GM23248 (cell line): Measurements from ENCODE around the gene PLIN5. TPM values are rescaled to one million over a fixed set of nuclear protein-coding genes. Genes with fewer than 3 reads are reported as not detected.

Experiments used
- DNase-seq: peaks from one replicate; pipeline ENCODE4 v3.0.0-alpha.2; 2015
- H2AFZ ChIP-seq: fragments of 200-600 bp; sonication (generic); 2 replicates; pipeline ENCODE4 v1.6.1; 2016; ENCODE audit warnings: antibody characterized with exemption
- H3F3A ChIP-seq: fragments of 200-600 bp; sonication (generic); 2 replicates; pipeline ENCODE4 v1.6.1; 2016; ENCODE audit warnings: mild to moderate bottlenecking, antibody characterized with exemption, mixed run types; ENCODE audit not compliant: insufficient read depth
- H3K27ac ChIP-seq: fragments of 200-600 bp; sonication (generic); 2 replicates; pipeline ENCODE4 v1.5.1; 2016; ENCODE audit warnings: mild to moderate bottlenecking
- H3K27me3 ChIP-seq: fragments of 200-600 bp; sonication (generic); replicated peaks from 2 replicates; pipeline ENCODE4 v1.6.1; 2016; ENCODE audit warnings: mild to moderate bottlenecking; ENCODE audit not compliant: insufficient read depth
- H3K36me3 ChIP-seq: fragments of 200-600 bp; sonication (generic); 2 replicates; pipeline ENCODE4 v1.6.1; 2016; ENCODE audit warnings: low read depth, mild to moderate bottlenecking
- H3K4me1 ChIP-seq: fragments of 200-600 bp; sonication (generic); 2 replicates; pipeline ENCODE4 v1.6.1; 2016; ENCODE audit warnings: mild to moderate bottlenecking; ENCODE audit not compliant: insufficient read depth
- H3K4me2 ChIP-seq: fragments of 200-600 bp; sonication (generic); one replicate; pipeline ENCODE4 v1.6.1; 2016; ENCODE audit warnings: mild to moderate bottlenecking; ENCODE audit not compliant: unreplicated experiment
- H3K4me3 ChIP-seq: fragments of 200-600 bp; sonication (generic); 2 replicates; pipeline ENCODE4 v1.5.1; 2016; ENCODE audit warnings: mild to moderate bottlenecking
- H3K79me2 ChIP-seq: fragments of 200-600 bp; sonication (generic); 2 replicates; pipeline ENCODE4 v1.6.1; 2016; ENCODE audit warnings: mild to moderate bottlenecking; ENCODE audit not compliant: insufficient read depth
- H3K9ac ChIP-seq: fragments of 200-600 bp; sonication (generic); 2 replicates; pipeline ENCODE4 v1.6.1; 2016; ENCODE audit warnings: mild to moderate bottlenecking
- H3K9me2 ChIP-seq: fragments of 200-600 bp; sonication (generic); 2 replicates; pipeline ENCODE4 v1.6.1; 2016; ENCODE audit warnings: mixed run types, mild to moderate bottlenecking, moderate library complexity; ENCODE audit not compliant: insufficient read depth
- H3K9me3 ChIP-seq: fragments of 200-600 bp; sonication (generic); one replicate; pipeline ENCODE4 v1.6.1; 2017; ENCODE audit warnings: low read depth
- H4K20me1 ChIP-seq: fragments of 200-600 bp; sonication (generic); 2 replicates; pipeline ENCODE4 v1.6.0; 2016; ENCODE audit not compliant: insufficient read depth
- EZH2 ChIP-seq: fragments of 200-600 bp; sonication (generic); IDR thresholded peaks from 2 replicates; pipeline ENCODE4 v1.6.1; 2018; ENCODE audit warnings: antibody characterized with exemption, mild to moderate bottlenecking; ENCODE audit not compliant: insufficient read depth, poor library complexity, severe bottlenecking
- EZH2phosphoT487 ChIP-seq: fragments of 200-600 bp; sonication (generic); IDR thresholded peaks from 2 replicates; pipeline ENCODE4 v1.6.1; 2018; ENCODE audit warnings: antibody characterized with exemption, moderate library complexity, mild to moderate bottlenecking, low read depth; ENCODE audit not compliant: insufficient read depth
- WGBS, 2 experiments: methylation state at CpG; one replicate each; pipeline ENCODE4 v1.1.6; 2015 to 2017; ENCODE audit warnings: low lambda C conversion rate in 2 of 2, low coverage in 1 of 2; ENCODE audit errors: missing lambda C conversion rate in 2 of 2; 5-methylcytosine and 5-hydroxymethylcytosine counted together
- in situ Hi-C: fragments of 300-500 bp; cut with MboI; formaldehyde crosslinking; loops from 2 replicates; pipeline ENCODE4 v1.15.0; 2020
- polyA plus RNA-seq: library from polyadenylated mRNA; unstranded; fragments of >200 nt; fragmentation: Nextera tagmentation; extraction: Ambion mirVana; gene quantifications from 2 replicates; pipeline ENCODE4 v1.2.1, GENCODE V29; 2016
- total RNA-seq: library from RNA; depleted of rRNA; stranded (reverse); fragments of >200 nt; shearing (Covaris generic); gene quantifications from 2 replicates; pipeline ENCODE4 v1.2.3, GENCODE V29; 2014

PLIN5 gene
- total and polyA plus RNA-seq, 2 experiments from 2014 or later, result not detected

DNA sequence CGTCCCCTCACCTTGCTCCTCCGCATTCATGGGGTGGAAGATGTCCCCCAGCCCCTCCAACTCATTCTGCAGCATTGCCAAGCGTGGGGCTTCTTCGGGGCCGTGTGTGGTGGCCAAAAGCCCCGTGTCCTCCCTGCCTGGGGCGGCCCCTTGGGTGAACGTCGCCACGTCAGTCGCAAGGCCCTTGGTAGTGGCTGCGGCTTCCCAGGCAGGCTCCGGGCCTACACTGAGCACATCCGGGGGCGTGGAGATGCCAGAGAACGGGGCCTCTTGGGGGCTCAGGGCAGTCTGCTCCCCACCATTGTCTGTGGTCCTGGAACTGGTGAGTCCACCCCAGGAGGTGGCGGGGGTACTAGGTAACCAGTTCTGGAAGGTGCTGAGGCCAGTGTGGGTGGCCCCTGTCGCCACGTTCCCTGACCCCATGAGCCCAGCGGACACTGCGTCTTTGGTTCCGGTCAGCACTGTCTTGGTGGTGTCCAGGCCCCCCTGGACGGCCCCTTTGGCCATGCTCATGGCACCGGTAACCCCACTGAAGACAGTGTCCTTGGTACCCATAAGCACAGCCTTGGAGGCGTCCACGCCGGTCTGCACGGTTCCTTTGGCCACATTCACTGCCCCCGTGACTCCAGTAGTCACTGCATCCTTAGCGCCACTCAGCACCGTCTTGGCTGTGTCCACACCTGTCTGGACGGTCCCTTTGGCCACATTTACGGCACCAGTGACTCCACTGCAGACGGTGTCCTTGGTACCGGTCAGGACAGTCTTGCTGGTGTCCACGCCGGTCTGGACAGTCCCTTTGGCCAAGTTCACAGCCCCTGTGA, 24.4 kb downstream of the PLIN5 start:
- Histone ChIP-seq H3K4me2 (no peak overlapping the region), H3K4me1 (peaks cover 8% of the 10 kb centered on the region; the same call in 1 of the 2 replicates), H3F3A (no peaks in the 10 kb centered on the region), H3K36me3 (no peaks in the 10 kb centered on the region), H3K9me2 (no peaks in the 10 kb centered on the region), H3K4me3 (no peak overlapping the region), H3K27me3 (no peaks in the 10 kb centered on the region), H3K79me2 (no peaks in the 10 kb centered on the region), H2AFZ (no peak overlapping the region), H3K9ac (no peak overlapping the region), H3K27ac (no peak overlapping the region), H4K20me1 (no peaks in the 10 kb centered on the region), H3K9me3 (no peaks in the 10 kb centered on the region)
- DNase-seq, result no peak
- WGBS, 2 experiments, result 71 to 81% methylated on average over 32 to 34 of the region's 37 CpGs
- in situ Hi-C loops, result no loop called here
- TF ChIP-seq EZH2phosphoT487, result no peak
- no peak for TF ChIP-seq EZH2

GRCh38 chr19:4508698-4509097, 26.3 kb downstream of the PLIN5 start:
- WGBS, 2 experiments, result 96 to 99% methylated on average over 12 to 21 of the region's 21 CpGs
- in situ Hi-C loops, result no loop called here
- DNase-seq, result no peak

GRCh38 chr19:4507804-4508203, 27.2 kb downstream of the PLIN5 start:
- TF ChIP-seq EZH2 (no peak), EZH2phosphoT487 (no peak)

More at GRCh38 chr19:4508698-4509097, 26.3 kb downstream of the PLIN5 start:
- H3F3A ChIP-seq, result no peaks in the 10 kb centered on the region
- H3K36me3 ChIP-seq, result no peaks in the 10 kb centered on the region
- no peaks in the 10 kb centered on the region for H3K9me3 ChIP-seq
- no peaks in the 10 kb centered on the region for H4K20me1 ChIP-seq
- H3K27ac ChIP-seq, result no peak overlapping the region
- H3K4me1 ChIP-seq, result peaks cover 8% of the 10 kb centered on the region; the same call in 1 of the 2 replicates
- TF ChIP-seq EZH2phosphoT487, result no peak
- TF ChIP-seq EZH2, result no peak
- no peak overlapping the region for H2AFZ ChIP-seq
- no peaks in the 10 kb centered on the region for H3K9me2 ChIP-seq
- no peaks in the 10 kb centered on the region for H3K79me2 ChIP-seq
- H3K4me3 ChIP-seq, result no peak overlapping the region
- no peak overlapping the region for H3K4me2 ChIP-seq
- H3K27me3 ChIP-seq, result no peaks in the 10 kb centered on the region
- H3K9ac ChIP-seq, result no peak overlapping the region

GRCh38 chr19:4507150-4507452, 27.9 kb downstream of the PLIN5 start:
- Histone ChIP-seq H3K9ac (no peak overlapping the region), H3K36me3 (no peaks in the 10 kb centered on the region; the same call in 1 of the 2 replicates), H3K4me3 (no peak overlapping the region), H3K27ac (no peak overlapping the region), H3K4me1 (peaks cover 8% of the 10 kb centered on the region; the same call in 1 of the 2 replicates), H3K79me2 (no peaks in the 10 kb centered on the region), H2AFZ (no peak overlapping the region), H3K27me3 (no peaks in the 10 kb centered on the region), H3K4me2 (no peak overlapping the region), H4K20me1 (no peaks in the 10 kb centered on the region), H3F3A (no peaks in the 10 kb centered on the region), H3K9me2 (no peaks in the 10 kb centered on the region), H3K9me3 (no peaks in the 10 kb centered on the region)
- DNase-seq, result no peak
- TF ChIP-seq EZH2, result no peak
- no peak for TF ChIP-seq EZH2phosphoT487
- 86% methylated on average over 12 of the region's 12 CpGs for WGBS, 2 experiments
- in situ Hi-C loops, result no loop called here

More at GRCh38 chr19:4507804-4508203, 27.2 kb downstream of the PLIN5 start:
- Histone ChIP-seq H3K4me1 (peaks cover 8% of the 10 kb centered on the region; the same call in 1 of the 2 replicates), H3K27ac (no peak overlapping the region), H3K9ac (no peak overlapping the region), H3K79me2 (no peaks in the 10 kb centered on the region), H3K9me3 (no peaks in the 10 kb centered on the region), H4K20me1 (no peaks in the 10 kb centered on the region), H3K27me3 (no peaks in the 10 kb centered on the region), H2AFZ (no peak overlapping the region), H3K36me3 (no peaks in the 10 kb centered on the region), H3K9me2 (no peaks in the 10 kb centered on the region), H3K4me3 (no peak overlapping the region), H3K4me2 (no peak overlapping the region), H3F3A (no peaks in the 10 kb centered on the region)
- 86 to 90% methylated on average over 16 to 17 of the region's 17 CpGs for WGBS, 2 experiments
- in situ Hi-C loops, result no loop called here
- DNase-seq, result no peak
